Measurements from ENCODE around the gene ROR1. TPM values are rescaled to one million over a fixed set of nuclear protein-coding genes. Genes with fewer than 3 reads are reported as not detected.

Gene ROR1
- total and polyA plus RNA-seq, 9 of the 15 experiments (the other 6 are each of a cell fraction or from before 2014, with no cell fraction given): 0.02 TPM; not detected in 8

DNA sequence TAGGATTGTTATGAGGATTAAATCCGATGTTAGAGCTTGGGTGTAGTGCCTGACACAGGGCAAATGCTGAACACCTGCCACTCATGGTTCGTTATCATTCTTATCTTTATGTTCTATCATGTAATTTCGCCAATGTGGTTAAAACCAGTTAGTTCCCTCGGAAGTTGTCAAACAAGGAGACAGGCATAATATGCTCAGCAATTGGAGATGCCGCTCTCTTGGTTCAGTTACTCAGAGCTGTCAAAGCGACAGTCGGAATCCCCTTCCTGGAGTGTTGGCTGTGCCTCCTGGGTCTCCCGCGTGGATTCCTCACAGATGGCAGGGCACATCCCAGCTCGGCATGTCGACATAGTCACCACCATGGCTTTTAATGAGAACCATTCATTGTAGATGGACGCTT lies 192.2 kb downstream of the ROR1 start:
- intact Hi-C loops (cut with micrococcal nuclease): no loop called here
- in situ Hi-C loops (cut with MboI): no loop called here
- TF ChIP-seq, protein P1, sequence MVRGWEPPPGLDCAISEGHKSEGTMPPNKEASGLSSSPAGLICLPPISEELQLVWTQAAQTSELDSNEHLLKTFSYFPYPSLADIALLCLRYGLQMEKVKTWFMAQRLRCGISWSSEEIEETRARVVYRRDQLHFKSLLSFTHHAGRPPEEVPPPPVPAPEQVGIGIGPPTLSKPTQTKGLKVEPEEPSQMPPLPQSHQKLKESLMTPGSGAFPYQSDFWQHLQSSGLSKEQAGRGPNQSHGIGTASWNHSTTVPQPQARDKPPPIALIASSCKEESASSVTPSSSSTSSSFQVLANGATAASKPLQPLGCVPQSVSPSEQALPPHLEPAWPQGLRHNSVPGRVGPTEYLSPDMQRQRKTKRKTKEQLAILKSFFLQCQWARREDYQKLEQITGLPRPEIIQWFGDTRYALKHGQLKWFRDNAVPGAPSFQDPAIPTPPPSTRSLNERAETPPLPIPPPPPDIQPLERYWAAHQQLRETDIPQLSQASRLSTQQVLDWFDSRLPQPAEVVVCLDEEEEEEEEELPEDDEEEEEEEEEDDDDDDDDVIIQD (CRISPR knock-in tag; IDR thresholded peaks at IDR 0.05): no peak
- TF ChIP-seq ZNF280A (IDR thresholded peaks at IDR 0.05; ENCODE audit: low read depth, partially characterized antibody): no peak
- no peak for TF ChIP-seq SMARCC2 (IDR thresholded peaks at IDR 0.05; ENCODE audit: low read depth)
- no peak for TF ChIP-seq ZNF449 (CRISPR knock-in tag; IDR thresholded peaks at IDR 0.05)
- no peak for TF ChIP-seq CBX5 (IDR thresholded peaks at IDR 0.05; ENCODE audit: borderline replicate concordance, low read depth)

More for the DNA sequence above, 192.2 kb downstream of the ROR1 start:
- no peak for ATAC-seq
- WGBS (ENCODE audit: insufficient coverage, low coverage, missing lambda C conversion rate): under 1% methylated on average over 10 of the region's 12 CpGs
- Histone ChIP-seq H2AFZ (ENCODE audit: low read depth, low read length) (no peak overlapping the region), H3K27ac (ENCODE audit: extremely low read depth, low read depth, low read length) (no peak overlapping the region), H3K9ac (ENCODE audit: insufficient read depth in 1 of 2, low read depth in 2 of 2, low read length in 2 of 2) (no peak overlapping the region), H3K4me1 (replicated peaks in 1 of 2; ENCODE audit: control insufficient read depth in 2 of 2, insufficient read depth in 2 of 2, low read length in 2 of 2) (no peaks in the 10 kb centered on the region), H3K36me3 (ENCODE audit: control insufficient read depth, insufficient read depth, low read length) (no peaks in the 10 kb centered on the region), H3K79me2 (ENCODE audit: control insufficient read depth, insufficient read depth, low read length) (no peaks in the 10 kb centered on the region), H3K4me3 (no peak overlapping the region), H3K27me3 (ENCODE audit: control insufficient read depth in 2 of 2, insufficient read depth in 2 of 2, low read length in 2 of 2) (peaks cover 0 to 6% of the 10 kb centered on the region in 2 experiments; a peak in 2 of 5 replicates), H3K4me2 (ENCODE audit: insufficient read depth, low read length) (no peak overlapping the region), H3K9me3 (replicated peaks; ENCODE audit: control insufficient read depth, insufficient read depth, low read depth, low read length) (no peaks in the 10 kb centered on the region), H4K20me1 (replicated peaks; ENCODE audit: control insufficient read depth, insufficient read depth, low read length) (0 out of 2 replicates have a peak, but pooled peaks cover 3% of the 10 kb centered on the region), H3K9me1 (ENCODE audit: control insufficient read depth, insufficient read depth, low read length) (no peaks in the 10 kb centered on the region)
- BruUV-seq (replicated peaks): no TSS peak
- ChIA-PET POLR2A (no interaction called here), CTCF (ENCODE audit: low intra/inter-chr PET ratio) (no interaction called here)
- FAIRE-seq: no peak
- DNase-seq (ENCODE audit: extremely low read depth in 1 of 4, low spot score in 3 of 4): no peak
